ENCODE results near the gene NEGR1. TPM values are rescaled to one million over a fixed set of nuclear protein-coding genes. Genes with fewer than 3 reads are reported as not detected.

NEGR1 gene
- total and polyA plus RNA-seq, 2 experiments from 2014 or later = 1.0 to 2.8 TPM

DNA sequence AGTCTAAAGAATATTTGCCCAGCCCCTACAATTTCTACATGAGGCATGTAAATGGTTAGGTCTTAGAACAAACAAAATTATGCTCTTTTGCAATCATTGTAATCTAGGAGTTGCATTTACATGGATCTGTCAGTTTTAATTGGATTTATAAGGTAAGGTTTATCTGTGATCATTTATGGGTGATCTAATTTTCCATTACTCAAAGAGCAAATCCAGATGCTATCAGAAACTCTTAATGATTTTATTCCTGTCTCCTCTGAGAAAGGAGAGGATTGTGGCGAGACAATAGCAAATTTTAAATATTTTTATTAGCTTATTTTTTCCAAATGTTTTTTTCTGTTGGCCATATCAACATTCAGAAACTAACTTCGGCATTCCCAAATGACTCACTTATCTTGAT, 14.2 kb upstream of the NEGR1 start:
- Histone ChIP-seq H3K27ac (no peak overlapping the region), H3K4me2 (no peak overlapping the region), H3K9me3 (ENCODE audit: low read depth) (no peaks in the 10 kb centered on the region), H2AFZ (no peak overlapping the region), H3K36me3 (replicated peaks; ENCODE audit: insufficient read depth, low read depth) (no peaks in the 10 kb centered on the region), H3K4me1 (ENCODE audit: insufficient read depth) (no peaks in the 10 kb centered on the region), H3K79me2 (no peaks in the 10 kb centered on the region), H3K9me2 (replicated peaks; ENCODE audit: insufficient read depth) (no peaks in the 10 kb centered on the region), H3K27me3 (no peaks in the 10 kb centered on the region), H3K4me3 (no peak overlapping the region), H4K20me1 (ENCODE audit: insufficient read depth, poor library complexity, severe bottlenecking) (no peaks in the 10 kb centered on the region)
- DNase-seq (ENCODE audit: low spot score) = no peak
- TF ChIP-seq CTCF (IDR thresholded peaks at IDR 0.05; ENCODE audit: poor library complexity) (no peak), EZH2 (IDR thresholded peaks at IDR 0.05; ENCODE audit: borderline replicate concordance) (no peak), EZH2phosphoT487 (IDR thresholded peaks at IDR 0.05; ENCODE audit: low read depth, severe bottlenecking, unreplicated experiment) (no peak)
- 74% methylated on average over 2 of the region's 2 CpGs for WGBS (ENCODE audit: low lambda C conversion rate, missing lambda C conversion rate)

GRCh38 chr1:72288886-72289285, 6.5 kb upstream of the NEGR1 start:
- no peaks in the 10 kb centered on the region for H3K4me1 ChIP-seq (ENCODE audit: insufficient read depth)
- no peaks in the 10 kb centered on the region for H4K20me1 ChIP-seq (ENCODE audit: insufficient read depth, poor library complexity, severe bottlenecking)

GRCh38 chr1:72286401-72286800, 4.1 kb upstream of the NEGR1 start:
- 68% methylated on average over 4 of the region's 4 CpGs for WGBS (ENCODE audit: low lambda C conversion rate, missing lambda C conversion rate)
- Histone ChIP-seq H3K9me2 (replicated peaks; ENCODE audit: insufficient read depth) (no peaks in the 10 kb centered on the region), H3K4me2 (no peak overlapping the region), H3K27me3 (peaks cover 20% of the 10 kb centered on the region), H4K20me1 (ENCODE audit: insufficient read depth, poor library complexity, severe bottlenecking) (no peaks in the 10 kb centered on the region), H3K79me2 (no peaks in the 10 kb centered on the region), H3K36me3 (replicated peaks; ENCODE audit: insufficient read depth, low read depth) (no peaks in the 10 kb centered on the region), H3K4me3 (no peak overlapping the region), H3K27ac (no peak overlapping the region), H3K9me3 (ENCODE audit: low read depth) (no peaks in the 10 kb centered on the region), H3K4me1 (ENCODE audit: insufficient read depth) (no peaks in the 10 kb centered on the region), H2AFZ (no peak overlapping the region)
- TF ChIP-seq CTCF (IDR thresholded peaks at IDR 0.05; ENCODE audit: poor library complexity) = no peak
- no peak for TF ChIP-seq EZH2 (IDR thresholded peaks at IDR 0.05; ENCODE audit: borderline replicate concordance)
- no peak for TF ChIP-seq EZH2phosphoT487 (IDR thresholded peaks at IDR 0.05; ENCODE audit: low read depth, severe bottlenecking, unreplicated experiment)
- no peak for DNase-seq (ENCODE audit: low spot score)

More at GRCh38 chr1:72288886-72289285, 6.5 kb upstream of the NEGR1 start:
- no peak for TF ChIP-seq EZH2 (IDR thresholded peaks at IDR 0.05; ENCODE audit: borderline replicate concordance)
- TF ChIP-seq CTCF (IDR thresholded peaks at IDR 0.05; ENCODE audit: poor library complexity) = no peak
- no peak for TF ChIP-seq EZH2phosphoT487 (IDR thresholded peaks at IDR 0.05; ENCODE audit: low read depth, severe bottlenecking, unreplicated experiment)
- Histone ChIP-seq H3K27ac (no peak overlapping the region), H3K27me3 (peaks cover 14% of the 10 kb centered on the region), H2AFZ (no peak overlapping the region), H3K36me3 (replicated peaks; ENCODE audit: insufficient read depth, low read depth) (no peaks in the 10 kb centered on the region), H3K4me3 (no peak overlapping the region), H3K4me2 (no peak overlapping the region), H3K9me2 (replicated peaks; ENCODE audit: insufficient read depth) (no peaks in the 10 kb centered on the region), H3K9me3 (ENCODE audit: low read depth) (no peaks in the 10 kb centered on the region), H3K79me2 (no peaks in the 10 kb centered on the region)
- DNase-seq (ENCODE audit: low spot score) = no peak

DNA sequence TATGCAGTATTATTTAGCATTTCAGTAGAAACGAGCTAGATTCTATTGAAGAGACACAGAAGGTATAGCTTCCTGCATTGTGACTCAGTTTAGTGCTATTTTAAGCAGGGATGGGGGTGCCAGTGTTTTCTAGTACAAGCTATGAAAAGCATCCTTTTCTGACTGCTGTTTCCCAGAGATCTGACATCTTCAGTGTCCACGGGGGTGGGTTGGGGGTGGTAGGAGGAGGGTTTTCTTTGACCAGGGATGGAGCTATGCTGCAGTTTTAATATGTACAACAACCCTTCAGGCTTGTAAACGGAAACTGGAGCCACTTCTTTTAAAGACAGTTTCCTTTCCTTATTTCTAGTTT, 2.7 kb upstream of the NEGR1 start:
- Histone ChIP-seq H3K36me3 (replicated peaks; ENCODE audit: insufficient read depth, low read depth) (no peaks in the 10 kb centered on the region), H3K4me3 (peak overlapping the region; percentile 87), H3K9me3 (ENCODE audit: low read depth) (no peaks in the 10 kb centered on the region), H3K4me2 (peak overlapping the region; percentile 92), H3K79me2 (no peaks in the 10 kb centered on the region), H3K9me2 (replicated peaks; ENCODE audit: insufficient read depth) (no peaks in the 10 kb centered on the region), H3K27ac (no peak overlapping the region), H2AFZ (peak overlapping the region; percentile 100), H3K27me3 (peaks cover 33% of the 10 kb centered on the region), H4K20me1 (ENCODE audit: insufficient read depth, poor library complexity, severe bottlenecking) (no peaks in the 10 kb centered on the region), H3K4me1 (ENCODE audit: insufficient read depth) (no peaks in the 10 kb centered on the region)
- TF ChIP-seq CTCF (IDR thresholded peaks at IDR 0.05; ENCODE audit: poor library complexity) (no peak), EZH2phosphoT487 (IDR thresholded peaks at IDR 0.05; ENCODE audit: low read depth, severe bottlenecking, unreplicated experiment) (no peak)
- peak; percentile 6 for DNase-seq (ENCODE audit: low spot score)
- 2% methylated on average over 3 of the region's 3 CpGs for WGBS (ENCODE audit: low lambda C conversion rate, missing lambda C conversion rate)

Data from hepatocyte (in vitro differentiated cells).